Heart right ventricle (tissue), 16 donors: Measurements from ENCODE around the gene UQCR11. TPM values are rescaled to one million over a fixed set of nuclear protein-coding genes. Genes with fewer than 3 reads are reported as not detected.

Experiments
- ATAC-seq, 8 donors: fragments of 200-7000 bp; cut with Tn5 transposase; one replicate each; pipeline ENCODE4 v1.9.1; 2020; ENCODE audit warnings: mild to moderate bottlenecking in 8 of 8, moderate library complexity in 8 of 8, moderate number of reproducible peaks in 1 of 8
- DNase-seq, 2 donors: peaks; one replicate each; pipeline ENCODE4 v3.0.0-alpha.2; 2020
- H3K27ac ChIP-seq, 10 donors: fragments of 200-600 bp; sonication (generic) in 2 of 10; one replicate each; pipeline versions ENCODE4 v1.5.0 to v1.8.0; 2020 to 2022; ENCODE audit warnings: mild to moderate bottlenecking in 3 of 10
- H3K27me3 ChIP-seq, 7 donors: fragments of 200-600 bp; one replicate each; pipeline ENCODE4 v1.8.0; 2021 to 2022; ENCODE audit warnings: mild to moderate bottlenecking in 2 of 7
- H3K36me3 ChIP-seq, 9 donors: fragments of 200-600 bp; sonication (generic) in 1 of 9; one replicate each; pipeline versions ENCODE4 v1.5.0 to v1.8.0; 2020 to 2022; ENCODE audit warnings: mild to moderate bottlenecking in 2 of 9
- H3K4me1 ChIP-seq, 9 donors: fragments of 200-600 bp; sonication (generic) in 1 of 9; one replicate each; pipeline versions ENCODE4 v1.5.0 to v1.8.0; 2020 to 2022; ENCODE audit warnings: mild to moderate bottlenecking in 4 of 9
- H3K4me3 ChIP-seq, 10 donors: fragments of 200-600 bp; sonication (generic) in 2 of 10; one replicate each; pipeline versions ENCODE4 v1.5.0 to v1.8.0; 2020 to 2022; ENCODE audit warnings: mild to moderate bottlenecking in 7 of 10, moderate library complexity in 2 of 10
- H3K9me3 ChIP-seq, 11 donors: fragments of 200-600 bp in 10 of 11; sonication (generic) in 2 of 11; one replicate each; pipeline versions ENCODE4 v1.5.0 to v1.8.0; 2013 to 2022; ENCODE audit warnings: mild to moderate bottlenecking in 2 of 11, control low read depth in 1 of 11, moderate library complexity in 1 of 11
- CTCF ChIP-seq, 9 donors: fragments of 200-600 bp; sonication (generic) in 2 of 9; IDR thresholded peaks; one replicate each; pipeline versions ENCODE4 v1.5.0 to v1.8.0; 2021 to 2022; ENCODE audit warnings: antibody characterized with exemption in 9 of 9, mild to moderate bottlenecking in 5 of 9, moderate library complexity in 1 of 9
- WGBS, 2 donors: extraction: QIAGEN DNeasy Blood & Tissue Kit; methylation state at CpG; one replicate each; pipeline ENCODE4 v1.1.7; 2013; ENCODE audit warnings: inconsistent platforms in 1 of 2; 5-methylcytosine and 5-hydroxymethylcytosine counted together
- intact Hi-C, 10 donors: fragments of 100-400 bp; cut with DNase I; formaldehyde crosslinking; loops; one replicate each; pipeline versions ENCODE4 v1.11.1 to v1.14.2; 2022
- polyA plus RNA-seq, 2 donors: library from polyadenylated mRNA; stranded (reverse); fragments of 200-250 nt; gene quantifications; one replicate each; pipeline ENCODE4 v1.2.3, GENCODE V29; 2013
- total RNA-seq, 10 donors: library from RNA; stranded (reverse); fragmentation: NEBNext Ultra II Directional in 3 of 10; extraction: Animal tissue kit (Norgen Biotek cat#: 25700) in 3 of 10; gene quantifications; one replicate each; pipeline versions ENCODE4 v1.2.1 to v1.2.4, GENCODE V29; 2021 to 2023
- donor health status: Arrhythmogenic right ventricular cardiomyopathy.
- donor health status: ischemic (EF 13 %, LVEDD 7.1; RV severe dilation, severe dysfunction).
- donor health status: healthy with polysubstance abuse.
- donor health status: DM: no; HTN: yes; CAD: no.
- donor health status: DM: no; HTN: no; CAD: no.
- donor health status: ischemic (EF 25% LVEDD 6.9; RV normal size, moderate dysfunction).
- donor health status: ischemic (EF 25% LVEDD 5.7; RV mildly dilated, moderate dysfunction).
- donor health status: healthy.
- donor health status: DM: yes; HTN: yes; CAD: no.
- donor health status: Ischemic cardiomyopathy.
- donor health status: ischemic (EF 35%, LVEDD 5.7; RV mildly dilated, moderate dysfunction).
- donor health status: nonischemic (EF 11% LVEDD 7.7; RV severe dilation, severe dysfunction).
- donor health status: DM: yes; HTN: yes; CAD: no.
- donor health status: PGD.
- donor health status: ischemic (EF 29% LVEDD 5.4; RV normal size, mild dysfunction).
- donor health status: nonischemic (EF 23%, LVEDD 6.1; RV moderate dilation, normal function).

UQCR11 gene
- total and polyA plus RNA-seq, 12 donors: 141 to 1,132 (median 792) TPM

DNA sequence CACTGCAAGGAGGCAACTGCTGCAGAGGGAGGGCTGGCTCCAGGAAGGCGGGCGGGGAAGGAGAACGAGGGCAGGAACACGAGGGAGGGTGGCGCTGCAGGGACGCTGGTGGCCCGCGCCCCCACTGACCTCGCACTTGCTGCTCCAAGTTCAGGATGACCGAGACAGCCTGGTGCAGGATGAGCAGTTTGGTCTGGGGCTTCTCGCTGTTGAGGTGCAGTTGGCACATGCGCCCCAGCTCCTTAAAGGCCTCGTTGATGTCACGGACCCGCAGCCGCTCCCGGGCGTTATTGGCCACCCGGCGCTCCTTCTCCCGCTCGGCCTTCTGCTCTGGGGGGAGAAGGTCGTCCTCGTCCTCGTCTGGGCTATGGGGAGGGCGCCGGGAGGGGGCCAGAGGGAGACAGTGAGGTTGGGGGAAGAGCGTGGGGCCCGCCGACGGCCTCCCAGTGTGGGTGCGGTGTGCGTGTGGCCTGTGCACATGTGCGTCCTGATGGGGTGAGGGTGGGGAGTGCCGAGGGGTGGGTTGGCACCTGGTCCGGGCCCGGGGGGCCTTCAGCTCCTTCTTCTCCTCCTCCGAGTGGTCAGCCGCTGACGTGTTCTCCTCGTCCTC lies 10.0 kb upstream of the UQCR11 start:
- DNase-seq: no peak
- H3K36me3 ChIP-seq: peaks cover 0 to 99% (median 10%) of the 10 kb centered on the region in 9 donors
- ATAC-seq: no peak

DNA sequence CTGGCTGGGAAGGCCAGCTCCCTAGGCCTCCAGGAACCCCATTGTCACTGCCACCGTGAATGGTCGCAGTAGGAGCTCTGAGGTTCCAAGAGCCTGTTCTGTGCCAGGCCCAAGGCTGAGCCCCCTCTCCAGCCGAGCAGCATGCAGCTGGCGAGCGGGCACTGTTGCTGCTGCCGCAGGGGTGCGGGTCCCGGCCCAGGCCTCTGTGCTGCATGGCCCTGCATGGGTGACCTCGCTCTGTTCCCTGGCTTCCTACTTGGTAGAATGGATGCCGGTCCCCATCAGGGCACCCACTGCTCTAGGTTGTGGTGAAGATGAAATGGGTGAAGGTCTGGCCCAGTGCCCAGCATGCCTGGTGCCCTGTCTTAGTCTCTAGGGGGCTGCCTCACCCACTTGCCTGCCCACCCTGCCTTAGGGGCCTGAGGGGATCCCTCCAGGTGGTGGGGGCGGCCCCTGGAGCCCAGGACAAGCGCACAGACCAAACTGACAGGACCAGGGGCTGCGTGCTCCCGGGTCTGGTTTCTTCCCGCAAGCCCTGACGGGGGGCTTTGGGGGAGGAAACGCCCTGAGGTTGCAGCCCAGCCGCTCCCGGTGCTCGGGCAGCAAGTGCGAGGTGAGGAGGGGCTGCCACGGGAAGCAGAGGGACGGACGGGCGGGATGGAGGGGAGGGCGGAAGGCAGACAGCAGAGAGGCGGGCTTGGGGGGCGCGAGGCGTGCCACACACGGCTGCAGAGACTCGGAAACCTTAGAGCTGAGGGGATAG lies 8.7 kb upstream of the UQCR11 start:
- intact Hi-C loops: loop anchor here in 1 of 10 donors (5.0 kb wide), 1 partner anchor 33 kb away; no protein-coding TSS in a partner anchor
- Histone ChIP-seq H3K27ac (no peak overlapping the region), H3K4me1 (peaks cover 0 to 25% (median 8%) of the 10 kb centered on the region in 9 donors), H3K27me3 (no peaks in the 10 kb centered on the region), H3K36me3 (peaks cover 0 to 94% (median 10%) of the 10 kb centered on the region in 9 donors), H3K4me3 (no peak overlapping the region), H3K9me3 (peaks cover 0 to 6% (median 0%) of the 10 kb centered on the region in 11 donors)
- WGBS, 2 donors: 90 to 92% methylated on average over 29 of the region's 32 CpGs
- ATAC-seq (no peak), DNase-seq (no peak)
- no peak for TF ChIP-seq CTCF (IDR thresholded peaks at IDR 0.05)

More for the DNA sequence above, 10.0 kb upstream of the UQCR11 start:
- no peaks in the 10 kb centered on the region for H3K27me3 ChIP-seq
- peaks cover 0 to 6% (median 0%) of the 10 kb centered on the region in 11 donors for H3K9me3 ChIP-seq
- peaks cover 0 to 25% (median 8%) of the 10 kb centered on the region in 9 donors for H3K4me1 ChIP-seq
- TF ChIP-seq CTCF (IDR thresholded peaks at IDR 0.05): no peak
- H3K27ac ChIP-seq: no peak overlapping the region
- 94 to 95% methylated on average over 38 to 41 of the region's 41 CpGs for WGBS, 2 donors
- no peak overlapping the region for H3K4me3 ChIP-seq
- intact Hi-C loops: loop anchor here in 1 of 10 donors (5.0 kb wide), 1 partner anchor 47 kb away; no protein-coding TSS in a partner anchor

DNA sequence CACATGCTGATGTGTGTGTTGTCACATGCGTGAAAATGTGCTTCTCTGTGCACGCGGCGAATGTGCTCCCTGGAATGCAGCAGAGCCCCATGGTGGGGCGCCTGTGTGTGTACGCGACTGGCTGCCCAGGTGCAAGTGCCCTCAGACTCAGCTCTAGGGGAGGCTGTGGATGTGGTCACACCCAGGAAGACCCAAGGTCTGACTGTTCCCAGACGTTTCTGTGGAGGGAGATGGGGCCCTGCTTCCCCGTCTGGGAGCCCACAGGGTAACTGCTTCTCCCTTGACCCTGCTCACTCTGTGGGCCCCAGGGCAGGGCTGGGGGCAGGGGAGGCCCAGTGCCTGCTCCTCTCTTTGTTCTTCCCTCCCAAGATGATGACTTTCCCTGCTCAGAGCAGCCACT lies 7.9 kb upstream of the UQCR11 start:
- TF ChIP-seq CTCF (IDR thresholded peaks at IDR 0.05): no peak
- H3K27me3 ChIP-seq: no peaks in the 10 kb centered on the region
- ATAC-seq: no peak
- H3K4me3 ChIP-seq: no peak overlapping the region
- no peak for DNase-seq
- H3K4me1 ChIP-seq: peaks cover 0 to 23% (median 15%) of the 10 kb centered on the region in 9 donors
- peaks cover 0 to 87% (median 10%) of the 10 kb centered on the region in 9 donors for H3K36me3 ChIP-seq
- H3K27ac ChIP-seq: no peak overlapping the region
- peaks cover 0 to 6% (median 0%) of the 10 kb centered on the region in 11 donors for H3K9me3 ChIP-seq
- intact Hi-C loops: loop anchor here in 1 of 10 donors (5.0 kb wide), 1 partner anchor 34 kb away; no protein-coding TSS in a partner anchor
- 81 to 82% methylated on average over 9 of the region's 9 CpGs for WGBS, 2 donors
